DND-41 (cell line): ENCODE data around the gene F11R.

Experiments used
- CTCF ChIP-seq: IDR thresholded peaks from 2 replicates; pipeline ENCODE4 v1.5.1; 2012; ENCODE audit warnings: borderline replicate concordance, low read length, moderate library complexity, mild to moderate bottlenecking; ENCODE audit not compliant: poor library complexity, severe bottlenecking; ENCODE audit errors: extremely low read depth
- EZH2 ChIP-seq: IDR thresholded peaks from 3 replicates; pipeline ENCODE4 v1.6.1; 2012; ENCODE audit warnings: borderline replicate concordance, low read depth, mild to moderate bottlenecking, moderate library complexity, low read length, inconsistent platforms; ENCODE audit not compliant: severe bottlenecking

- TF ChIP-seq EZH2 (no peak), CTCF (no peak)
Measured at GRCh38 chr1:161069731-161070270, 48.8 kb upstream of the F11R start, which contains the start of gene ARHGAP30.
